ENCODE measurements around the gene TNFRSF17. TPM values are rescaled to one million over a fixed set of nuclear protein-coding genes. Genes with fewer than 3 reads are reported as not detected.
"Not testable (repeated sequence)": the region's sequence is repeated elsewhere in the genome, so short reads cannot be mapped to it uniquely, and the experiment has no call there.

TNFRSF17 gene
- total RNA-seq, 2 donors from 2014 or later = 1.3 to 4.2 TPM

DNA sequence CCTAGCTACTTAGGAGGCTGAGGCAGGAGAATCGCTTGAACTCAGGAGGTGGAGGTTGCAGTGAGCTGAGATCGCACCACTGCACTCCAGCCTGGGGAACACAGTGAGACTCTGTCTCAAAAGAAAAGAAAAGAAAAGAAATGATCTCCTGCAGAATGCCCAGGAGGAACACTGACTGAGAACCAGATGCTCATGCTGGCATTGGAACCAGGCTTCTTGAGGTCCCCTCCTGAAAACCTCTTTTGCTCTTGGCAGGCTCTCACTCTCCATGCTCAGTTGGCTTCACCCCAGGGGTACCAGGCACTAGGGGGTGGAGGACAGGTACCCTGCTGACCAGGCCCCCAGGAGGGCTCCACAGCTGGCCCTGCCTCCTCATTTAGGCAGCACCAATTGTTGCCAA, 8.5 kb upstream of the TNFRSF17 start:
- H3K36me3 ChIP-seq = no peaks in the 10 kb centered on the region
- H3K9ac ChIP-seq (ENCODE audit: low read depth in 2 of 2, low read length in 2 of 2) = no peak overlapping the region
- TF ChIP-seq, protein P1, sequence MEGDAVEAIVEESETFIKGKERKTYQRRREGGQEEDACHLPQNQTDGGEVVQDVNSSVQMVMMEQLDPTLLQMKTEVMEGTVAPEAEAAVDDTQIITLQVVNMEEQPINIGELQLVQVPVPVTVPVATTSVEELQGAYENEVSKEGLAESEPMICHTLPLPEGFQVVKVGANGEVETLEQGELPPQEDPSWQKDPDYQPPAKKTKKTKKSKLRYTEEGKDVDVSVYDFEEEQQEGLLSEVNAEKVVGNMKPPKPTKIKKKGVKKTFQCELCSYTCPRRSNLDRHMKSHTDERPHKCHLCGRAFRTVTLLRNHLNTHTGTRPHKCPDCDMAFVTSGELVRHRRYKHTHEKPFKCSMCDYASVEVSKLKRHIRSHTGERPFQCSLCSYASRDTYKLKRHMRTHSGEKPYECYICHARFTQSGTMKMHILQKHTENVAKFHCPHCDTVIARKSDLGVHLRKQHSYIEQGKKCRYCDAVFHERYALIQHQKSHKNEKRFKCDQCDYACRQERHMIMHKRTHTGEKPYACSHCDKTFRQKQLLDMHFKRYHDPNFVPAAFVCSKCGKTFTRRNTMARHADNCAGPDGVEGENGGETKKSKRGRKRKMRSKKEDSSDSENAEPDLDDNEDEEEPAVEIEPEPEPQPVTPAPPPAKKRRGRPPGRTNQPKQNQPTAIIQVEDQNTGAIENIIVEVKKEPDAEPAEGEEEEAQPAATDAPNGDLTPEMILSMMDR (IDR thresholded peaks at IDR 0.05) = no peak
- H3K27ac ChIP-seq = no peak overlapping the region
- H3K9me3 ChIP-seq = no peaks in the 10 kb centered on the region
- no peaks in the 10 kb centered on the region for H3K4me1 ChIP-seq
- no peak overlapping the region for H3K4me3 ChIP-seq
- no peak for DNase-seq
- intact Hi-C loops (cut with DNase I) = no loop called here
- no peaks in the 10 kb centered on the region for H3K27me3 ChIP-seq

DNA sequence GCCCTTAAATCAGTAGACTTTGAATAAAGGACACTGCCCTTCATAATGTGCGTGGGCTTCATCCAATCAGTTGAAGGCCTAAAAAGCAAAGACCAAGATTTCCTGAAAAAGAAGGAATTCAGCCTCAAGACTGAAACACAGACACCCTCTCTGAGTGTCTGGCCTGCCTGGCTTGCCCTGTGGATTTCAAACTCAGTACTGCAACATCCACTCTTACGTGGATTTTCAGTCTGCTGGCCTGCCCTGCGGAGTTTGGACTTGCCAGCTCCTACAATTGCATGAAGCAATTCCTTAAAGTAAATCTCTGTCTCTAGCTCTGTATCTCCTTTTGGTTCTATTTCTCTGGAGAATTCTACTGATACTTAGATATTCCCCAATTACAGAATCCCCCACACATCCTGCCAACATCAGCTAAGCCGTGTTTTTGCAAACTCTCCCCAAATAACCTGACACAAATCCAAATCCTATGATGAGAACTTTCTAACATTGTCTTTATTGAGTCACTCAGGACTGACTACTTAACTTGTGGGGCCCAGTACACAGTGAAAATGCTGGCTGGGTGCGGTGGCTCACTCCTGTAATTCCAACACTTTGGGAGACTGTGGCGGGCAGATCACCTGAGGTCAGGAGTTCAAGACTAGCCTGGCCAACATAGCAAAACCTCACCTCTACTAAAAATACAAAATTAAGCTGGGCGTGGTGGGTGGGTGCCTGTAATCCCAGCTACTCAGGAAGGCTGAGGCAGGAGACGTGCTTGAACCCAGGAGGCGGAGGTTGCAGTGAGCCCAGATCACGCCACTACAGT, 7.2 kb upstream of the TNFRSF17 start:
- Histone ChIP-seq H3K27ac (no peak overlapping the region), H3K9me3 (no peaks in the 10 kb centered on the region), H3K36me3 (no peaks in the 10 kb centered on the region), H3K27me3 (no peaks in the 10 kb centered on the region), H3K4me1 (no peaks in the 10 kb centered on the region), H3K4me3 (no peak overlapping the region), H3K9ac (ENCODE audit: low read depth in 2 of 2, low read length in 2 of 2) (no peak overlapping the region)
- intact Hi-C loops (cut with DNase I) = no loop called here
- TF ChIP-seq, protein P1 (IDR thresholded peaks at IDR 0.05) = no peak
- DNase-seq = no peak

DNA sequence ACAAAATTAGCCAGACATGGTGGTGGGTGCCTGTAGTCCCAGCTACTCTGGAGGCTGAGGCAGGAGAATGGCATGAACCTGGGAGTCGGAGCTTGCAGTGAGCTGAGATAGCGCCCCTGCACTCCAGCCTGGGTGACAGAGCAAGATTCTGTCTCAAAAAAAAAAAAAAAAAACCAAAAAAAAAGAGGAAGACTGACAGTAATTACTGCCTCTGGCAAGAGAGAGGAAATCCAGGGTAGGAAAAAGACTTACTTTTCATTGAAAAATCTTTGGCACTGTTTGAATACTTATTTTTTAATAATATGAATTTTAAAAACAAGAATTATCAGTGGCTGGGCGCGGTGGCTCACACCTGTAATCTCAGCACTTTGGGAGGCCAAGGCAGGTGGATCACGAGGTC, 2.6 kb upstream of the TNFRSF17 start:
- intact Hi-C loops (cut with DNase I); H3K36me3 ChIP-seq; H3K9ac ChIP-seq (ENCODE audit: low read depth in 2 of 2, low read length in 2 of 2); H3K4me1 ChIP-seq; H3K4me3 ChIP-seq; H3K9me3 ChIP-seq; H3K27me3 ChIP-seq; H3K27ac ChIP-seq; DNase-seq: not testable (repeated sequence)

DNA sequence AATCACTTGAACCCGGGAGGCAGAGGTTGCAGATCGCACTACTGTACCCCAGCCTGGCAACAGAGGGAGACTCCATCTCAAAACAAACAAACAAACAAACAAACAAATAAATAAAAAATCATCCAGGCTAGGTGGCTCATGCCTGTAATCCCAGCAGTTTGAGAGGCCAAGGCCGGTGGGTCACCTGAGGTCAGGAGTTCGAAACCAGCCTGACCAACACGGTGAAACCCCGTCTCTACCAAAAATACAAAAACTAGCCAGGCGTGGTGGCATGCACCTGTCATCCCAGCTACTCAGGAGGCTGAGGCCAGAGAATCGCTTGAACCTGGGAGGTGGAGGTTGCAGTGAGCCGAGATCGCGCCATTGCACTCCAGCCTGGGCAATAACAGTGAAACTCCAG, 2.0 kb upstream of the TNFRSF17 start:
- H3K9ac ChIP-seq (ENCODE audit: low read depth in 2 of 2, low read length in 2 of 2); DNase-seq; H3K36me3 ChIP-seq; intact Hi-C loops (cut with DNase I); H3K9me3 ChIP-seq; H3K27ac ChIP-seq; H3K27me3 ChIP-seq; H3K4me1 ChIP-seq; H3K4me3 ChIP-seq: not testable (repeated sequence)

DNA sequence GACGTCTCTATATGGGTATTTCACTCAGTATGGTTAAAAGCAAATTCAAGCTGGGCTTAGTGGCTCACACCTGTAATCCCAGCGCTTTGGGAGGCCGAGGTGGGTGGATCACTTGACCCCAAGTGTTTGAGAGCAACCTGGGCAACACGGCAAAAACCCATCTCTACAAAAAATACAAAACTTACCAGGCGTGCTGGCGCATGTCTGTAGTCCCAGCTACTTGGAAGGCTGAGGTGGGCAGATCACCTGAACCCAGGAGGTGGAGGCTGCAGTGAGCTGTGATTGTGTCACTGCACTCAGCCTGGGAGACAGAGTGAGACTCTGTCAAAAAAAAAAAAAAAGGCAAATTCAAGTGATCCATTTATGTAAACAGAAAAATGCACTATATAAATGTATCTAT, 1.3 kb upstream of the TNFRSF17 start:
- intact Hi-C loops (cut with DNase I) = no loop called here

DNA sequence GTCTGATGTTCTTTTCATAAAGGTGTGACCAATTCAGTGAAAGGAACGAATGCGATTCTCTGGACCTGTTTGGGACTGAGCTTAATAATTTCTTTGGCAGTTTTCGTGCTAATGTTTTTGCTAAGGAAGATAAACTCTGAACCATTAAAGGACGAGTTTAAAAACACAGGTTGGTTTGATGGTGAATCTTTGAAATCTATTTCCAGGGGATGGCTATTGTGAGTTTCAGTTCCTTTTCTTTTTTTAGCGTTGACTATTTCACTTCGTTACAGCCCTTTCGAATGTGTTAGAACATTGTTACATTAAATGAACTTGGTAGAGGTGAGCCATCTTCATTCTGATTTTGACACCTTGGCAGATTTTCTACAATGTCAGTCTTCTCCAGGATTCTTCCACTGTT, 1.2 kb downstream of the TNFRSF17 start:
- no peaks in the 10 kb centered on the region for H3K4me1 ChIP-seq
- H3K27me3 ChIP-seq = no peaks in the 10 kb centered on the region
- no peak for DNase-seq
- no peak overlapping the region for H3K9ac ChIP-seq (ENCODE audit: low read depth in 2 of 2, low read length in 2 of 2)
- no peak overlapping the region for H3K27ac ChIP-seq
- no peaks in the 10 kb centered on the region for H3K36me3 ChIP-seq
- intact Hi-C loops (cut with DNase I) = no loop called here
- no peak overlapping the region for H3K4me3 ChIP-seq
- TF ChIP-seq, protein P1 (IDR thresholded peaks at IDR 0.05) = no peak
- H3K9me3 ChIP-seq = no peaks in the 10 kb centered on the region

More for the DNA sequence above, 1.3 kb upstream of the TNFRSF17 start:
- H3K36me3 ChIP-seq = no peaks in the 10 kb centered on the region
- TF ChIP-seq, protein P1 (IDR thresholded peaks at IDR 0.05) = no peak
- H3K9me3 ChIP-seq = no peaks in the 10 kb centered on the region
- no peak overlapping the region for H3K9ac ChIP-seq (ENCODE audit: low read depth in 2 of 2, low read length in 2 of 2)
- no peaks in the 10 kb centered on the region for H3K4me1 ChIP-seq
- H3K27ac ChIP-seq = no peak overlapping the region
- no peaks in the 10 kb centered on the region for H3K27me3 ChIP-seq
- no peak for DNase-seq
- H3K4me3 ChIP-seq = no peak overlapping the region
